Adrenal gland (tissue), 12 donors: ENCODE measurements around the gene CHMP1A. TPM values are rescaled to one million over a fixed set of nuclear protein-coding genes. Genes with fewer than 3 reads are reported as not detected.
A peak's percentile ranks its signal among the peaks of the same experiment; 100 is the strongest.

Source experiments
- DNase-seq, 7 donors: peaks; one replicate each; pipeline ENCODE4 v3.0.0-alpha.2; 2019 to 2020
- H3K27ac ChIP-seq, 5 donors: fragments of 200-600 bp; sonication (generic) in 4 of 5; 1 replicate in 3 of 5; 2 replicates in 2 of 5; pipeline versions ENCODE4 v1.5.1 to v1.8.0; 2016 to 2020; ENCODE audit warnings: mild to moderate bottlenecking in 1 of 5
- H3K27me3 ChIP-seq: fragments of 200-600 bp; 2 replicates; pipeline ENCODE4 v1.8.0; 2021
- H3K36me3 ChIP-seq, 2 donors: fragments of 200-600 bp; replicated peaks in 1 of 2; 1 replicate in 1 of 2; 2 replicates in 1 of 2; pipeline versions ENCODE4 v1.5.1 to v1.8.0; 2018 to 2022
- H3K4me1 ChIP-seq, 2 donors: fragments of 200-600 bp; replicated peaks in 1 of 2; 1 replicate in 1 of 2; 2 replicates in 1 of 2; pipeline versions ENCODE4 v1.5.1 to v1.8.0; 2018 to 2021
- H3K4me3 ChIP-seq, 4 donors: fragments of 200-600 bp; sonication (generic) in 3 of 4; one replicate each; pipeline ENCODE4 v1.5.1; 2016 to 2018
- H3K9me3 ChIP-seq, 3 donors: fragments of 200-600 bp; sonication (generic) in 1 of 3; replicated peaks in 1 of 3; 1 replicate in 2 of 3; 2 replicates in 1 of 3; pipeline versions ENCODE4 v1.5.1 to v1.8.0; 2016 to 2021
- POLR2A ChIP-seq, 2 donors: fragments of 450-650 bp; IDR thresholded peaks; one replicate each; pipeline ENCODE4 v1.6.1; 2017; ENCODE audit warnings: antibody characterized with exemption in 2 of 2, mild to moderate bottlenecking in 2 of 2, moderate library complexity in 1 of 2
- WGBS, 4 donors: extraction: QIAGEN DNeasy Blood & Tissue Kit in 2 of 4; methylation state at CpG; one replicate each; pipeline versions ENCODE4 v1.1.5 to v1.1.7; 2013 to 2017; 5-methylcytosine and 5-hydroxymethylcytosine counted together
- intact Hi-C, 2 donors: fragments of 100-400 bp; cut with DNase I; formaldehyde crosslinking; loops; one replicate each; pipeline versions ENCODE4 v1.14.1 to v1.15.0; 2022 to 2023
- polyA plus RNA-seq, 3 donors: library from polyadenylated mRNA; stranded (reverse); fragments of 200-250 nt in 2 of 3; fragments of 350-450 nt in 1 of 3; fragmentation: Illumina TruSeq in 1 of 3; extraction: RNeasy Lipid Tissue Mini Kit (QIAGEN cat#74804) in 1 of 3; gene quantifications; one replicate each; pipeline ENCODE4 v1.2.3, GENCODE V29; 2013 to 2014
- total RNA-seq, 9 donors: library from RNA; depleted of rRNA in 4 of 9; stranded (reverse); fragments of >200 nt in 4 of 9; fragments of 120-200 nt in 1 of 9; fragmentation: NEBNext Ultra II Directional in 1 of 9; extraction: Animal tissue kit (Norgen Biotek cat#: 25700) in 1 of 9; gene quantifications; one replicate each; pipeline versions ENCODE4 v1.1.0 to v1.2.4, GENCODE V29; 2013 to 2023
- TF ChIP-seq, protein P1 (sequence below), 6 experiments: fragments of 450-650 bp in 4 of 6; fragments of 200-600 bp in 2 of 6; sonication (generic) in 1 of 6; IDR thresholded peaks; 1 replicate in 5 of 6; 2 replicates in 1 of 6; pipeline versions ENCODE4 v1.5.1 to v1.8.0; 2016 to 2021; ENCODE audit warnings: antibody characterized with exemption in 6 of 6, mild to moderate bottlenecking in 2 of 6, moderate library complexity in 1 of 6
- donor health status: healthy with polysubstance abuse.
- donor health status: Bipolar disorder and iron deficiency.
- donor health status: DM: yes; HTN: yes; CAD: no.
- donor health status: DM: no; HTN: no; CAD: no.
- donor health status: DM: no; HTN: no; CAD: no.
- donor health status: DM: yes; HTN: yes; CAD: no.

The CHMP1A gene
- total and polyA plus RNA-seq, 12 donors = 32.5 to 100.0 (median 64.6) TPM

DNA sequence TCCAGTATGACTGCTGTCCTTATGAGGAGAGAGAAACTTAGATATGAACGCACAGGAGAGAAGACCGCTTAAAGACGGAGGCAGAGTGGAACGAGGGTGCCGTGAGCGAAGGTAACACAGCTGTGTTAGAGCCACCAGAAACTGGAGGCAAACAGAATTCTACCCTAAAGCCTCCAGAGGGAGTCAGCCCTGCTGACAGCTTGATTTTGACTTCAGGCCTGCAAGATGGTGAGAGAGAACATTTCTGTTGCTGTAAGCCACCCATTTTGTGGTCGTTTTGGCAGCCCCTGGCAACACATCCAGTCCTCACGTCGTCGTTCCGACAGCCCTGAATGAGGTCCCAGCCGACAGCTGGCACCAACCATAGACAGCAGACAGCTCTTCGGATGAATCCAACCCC is 46.8 kb upstream of the CHMP1A start:
- WGBS, 4 donors = 72 to 80% (median 75%) methylated on average over 11 to 13 of the region's 13 CpGs
- intact Hi-C loops = loop anchor here (2.0 to 10.0 kb wide), 2 partner anchors 155 to 161 kb away; no protein-coding TSS in a partner anchor

DNA sequence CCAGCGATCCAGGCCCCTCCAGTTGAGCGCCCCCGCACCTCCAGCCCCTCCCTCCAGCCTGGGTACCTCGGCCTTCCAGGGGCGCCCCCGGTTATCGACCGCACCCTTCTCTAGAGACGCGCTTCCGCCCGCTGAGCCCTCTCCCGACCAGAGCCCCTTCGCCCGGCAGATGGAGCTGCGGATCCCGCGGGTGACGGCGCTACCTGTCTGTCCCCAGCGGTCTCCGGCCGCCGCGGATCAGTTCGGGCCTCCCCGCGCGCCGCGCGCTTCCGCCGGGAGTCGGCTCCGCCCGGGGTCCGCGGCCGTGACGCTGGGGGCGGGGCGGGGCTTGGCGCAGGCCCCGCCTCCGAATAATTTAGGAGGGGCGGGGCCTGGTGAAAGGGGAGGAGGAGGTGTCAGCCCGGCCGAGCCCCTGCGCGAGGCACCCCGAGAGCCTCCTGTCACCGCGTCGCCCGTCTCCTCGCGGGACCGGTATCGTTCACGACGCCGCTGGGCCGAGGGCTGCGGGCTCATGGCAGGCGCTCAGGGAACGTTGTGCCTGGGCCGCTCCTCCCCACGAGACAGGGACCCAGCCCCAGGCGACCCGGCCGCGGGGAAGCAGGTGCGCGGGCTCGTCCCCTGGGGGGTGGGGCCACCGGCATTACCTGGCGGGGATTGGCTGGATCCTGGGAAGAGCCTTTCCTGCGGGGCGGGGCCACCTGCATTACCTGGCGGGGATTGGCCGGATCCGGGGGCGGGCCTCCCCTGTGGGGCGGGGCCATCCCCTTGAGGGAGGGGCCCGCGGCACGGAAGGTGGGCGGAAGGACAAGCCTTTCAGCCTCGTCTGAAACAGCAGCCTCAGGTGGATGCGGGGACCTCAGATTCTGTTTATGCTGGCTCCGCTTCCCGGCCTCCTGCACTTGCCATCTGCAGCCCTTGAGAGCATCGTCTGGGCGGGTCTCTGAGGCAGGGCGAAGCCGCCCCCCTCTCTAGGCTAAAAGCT is 44.2 kb upstream of the CHMP1A start, which contains the start of gene SPATA2L:
Gene SPATA2L, minus strand, starts transcription at position 281 of the 982 bp plus-strand sequence. CDS start 473 bp downstream, outside the sequence.
- peak within 1 kb of the TSS; percentile 33 to 88 (median 74) for H3K27ac ChIP-seq
- DNase-seq = peak; percentile 95 to 97 (median 96)
- H3K27me3 ChIP-seq = no peaks in the 10 kb centered on the region
- 1 to 2% (median 1%) methylated on average over 15 to 97 of the region's 97 CpGs; no CpG with 5 or more reads in 1 of the 4 donors for WGBS, 4 donors
- intact Hi-C loops = loop anchor here in 1 of 2 donors (10.0 kb wide), 1 partner anchor 163 kb away; no protein-coding TSS in a partner anchor
- H3K36me3 ChIP-seq = peaks cover 0 to 7% of the 10 kb centered on the region in 2 donors
- no peaks in the 10 kb centered on the region for H3K9me3 ChIP-seq
- peak within 1 kb of the TSS in 3 of 4 donors; percentile 33 to 73 (median 50) for H3K4me3 ChIP-seq
- TF ChIP-seq, protein P1, sequence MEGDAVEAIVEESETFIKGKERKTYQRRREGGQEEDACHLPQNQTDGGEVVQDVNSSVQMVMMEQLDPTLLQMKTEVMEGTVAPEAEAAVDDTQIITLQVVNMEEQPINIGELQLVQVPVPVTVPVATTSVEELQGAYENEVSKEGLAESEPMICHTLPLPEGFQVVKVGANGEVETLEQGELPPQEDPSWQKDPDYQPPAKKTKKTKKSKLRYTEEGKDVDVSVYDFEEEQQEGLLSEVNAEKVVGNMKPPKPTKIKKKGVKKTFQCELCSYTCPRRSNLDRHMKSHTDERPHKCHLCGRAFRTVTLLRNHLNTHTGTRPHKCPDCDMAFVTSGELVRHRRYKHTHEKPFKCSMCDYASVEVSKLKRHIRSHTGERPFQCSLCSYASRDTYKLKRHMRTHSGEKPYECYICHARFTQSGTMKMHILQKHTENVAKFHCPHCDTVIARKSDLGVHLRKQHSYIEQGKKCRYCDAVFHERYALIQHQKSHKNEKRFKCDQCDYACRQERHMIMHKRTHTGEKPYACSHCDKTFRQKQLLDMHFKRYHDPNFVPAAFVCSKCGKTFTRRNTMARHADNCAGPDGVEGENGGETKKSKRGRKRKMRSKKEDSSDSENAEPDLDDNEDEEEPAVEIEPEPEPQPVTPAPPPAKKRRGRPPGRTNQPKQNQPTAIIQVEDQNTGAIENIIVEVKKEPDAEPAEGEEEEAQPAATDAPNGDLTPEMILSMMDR (IDR thresholded peaks at IDR 0.05) = peak in 1 of 6 experiments; percentile 22
- TF ChIP-seq POLR2A (IDR thresholded peaks at IDR 0.05) = peak; percentile 71 to 86
- peaks cover 10 to 17% of the 10 kb centered on the region in 2 donors for H3K4me1 ChIP-seq

More for the DNA sequence above, 46.8 kb upstream of the CHMP1A start:
- Histone ChIP-seq H3K36me3 (no peaks in the 10 kb centered on the region), H3K27ac (no peak overlapping the region), H3K27me3 (no peaks in the 10 kb centered on the region), H3K4me3 (no peak overlapping the region), H3K9me3 (no peaks in the 10 kb centered on the region), H3K4me1 (peaks cover 10 to 17% of the 10 kb centered on the region in 2 donors)
- DNase-seq = no peak
- TF ChIP-seq, protein P1 (IDR thresholded peaks at IDR 0.05) = no peak
- TF ChIP-seq POLR2A (IDR thresholded peaks at IDR 0.05) = no peak

DNA sequence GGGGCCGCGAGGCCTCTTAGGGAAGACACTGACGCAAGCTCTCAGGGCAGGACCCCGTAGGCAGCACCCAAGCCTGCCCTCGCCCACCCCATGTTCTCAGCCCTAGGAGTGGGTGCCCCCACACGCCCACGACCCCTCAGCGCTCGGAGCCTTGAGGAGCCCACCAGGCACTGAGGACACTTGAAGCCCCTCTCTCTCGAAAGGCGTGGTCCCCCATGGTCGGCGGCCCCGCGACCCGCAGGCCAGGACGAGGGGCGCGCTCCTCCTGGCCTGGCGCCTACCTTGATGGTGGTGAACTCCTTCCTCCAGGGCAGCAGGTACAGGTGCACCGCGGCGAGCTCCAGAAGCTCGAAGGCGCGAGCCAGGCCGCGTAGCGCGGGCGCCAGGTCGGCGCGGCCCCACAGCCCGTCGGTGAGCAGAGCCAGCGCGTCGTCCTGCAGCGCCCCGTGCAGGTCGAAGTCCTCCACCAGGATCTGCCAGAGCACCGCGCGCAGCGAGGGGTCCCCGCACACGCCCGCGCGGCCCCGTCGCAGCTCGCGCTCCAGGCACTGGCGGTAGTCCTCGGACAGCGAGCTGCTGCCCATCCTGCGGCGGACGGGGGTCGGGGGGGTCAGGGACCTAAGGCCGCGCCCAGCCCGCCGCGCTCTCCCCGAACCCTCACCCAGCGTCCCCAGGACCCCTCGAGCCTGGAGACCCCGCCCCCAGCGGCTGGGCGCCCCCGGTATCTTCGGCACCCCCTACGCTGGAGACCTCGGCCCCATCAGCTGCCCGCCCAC is 43.3 kb upstream of the CHMP1A start:
- TF ChIP-seq, protein P1 (IDR thresholded peaks at IDR 0.05) = peak in 1 of 6 experiments; percentile 25
- TF ChIP-seq POLR2A (IDR thresholded peaks at IDR 0.05) = no peak
- peaks cover 0 to 14% of the 10 kb centered on the region in 2 donors for H3K36me3 ChIP-seq
- peak in 3 of 7 donors; percentile 57 to 65 (median 58) for DNase-seq
- H3K4me3 ChIP-seq = peak overlapping the region in 3 of 4 donors; percentile 33 to 73 (median 50)
- peak overlapping the region; percentile 33 to 88 (median 74) for H3K27ac ChIP-seq
- 2 to 6% (median 3%) methylated on average over 3 to 76 of the region's 78 CpGs for WGBS, 4 donors
- peaks cover 10 to 17% of the 10 kb centered on the region in 2 donors for H3K4me1 ChIP-seq
- intact Hi-C loops = loop anchor here in 1 of 2 donors (10.0 kb wide), 1 partner anchor 164 kb away; no protein-coding TSS in a partner anchor
- no peaks in the 10 kb centered on the region for H3K9me3 ChIP-seq
- no peaks in the 10 kb centered on the region for H3K27me3 ChIP-seq
